CD4-positive, alpha-beta T cell (primary cell): ENCODE measurements around the gene TMBIM1. TPM values are rescaled to one million over a fixed set of nuclear protein-coding genes. Genes with fewer than 3 reads are reported as not detected.

Source experiments
- ATAC-seq: fragments of 200-7000 bp; cut with Tn5 transposase; one replicate; pipeline ENCODE4 v1.10.0; 2022; ENCODE audit warnings: mild to moderate bottlenecking; ENCODE audit not compliant: poor library complexity
- CTCF ChIA-PET: fragments of 350-600 bp; sonication (Branson Sonifier 250); formaldehyde crosslinking; loops from one replicate; lab custom pipeline; 2021; ENCODE audit warnings: antibody characterized with exemption, inconsistent platforms; lab: Charles Lee
- POLR2A ChIA-PET: fragments of 350-600 bp; sonication (Branson Sonifier 250); formaldehyde crosslinking; loops from one replicate; lab custom pipeline; 2021; ENCODE audit warnings: antibody characterized with exemption, inconsistent platforms; lab: Charles Lee
- DNase-seq, 14 experiments: peaks; one replicate each; pipeline ENCODE4 v3.0.0-alpha.2; 2013 to 2020; ENCODE audit warnings: mixed read lengths in 2 of 14
- H3K27ac ChIP-seq, 2 donors: one replicate each; pipeline versions ENCODE4 v1.5.1 to v1.7.0; 2013; ENCODE audit warnings: low read length in 2 of 2, low read depth in 1 of 2, mild to moderate bottlenecking in 1 of 2
- H3K27me3 ChIP-seq, 2 experiments: 1 replicate in 1 of 2; 2 replicates in 1 of 2; pipeline versions ENCODE4 v1.6.1 to v1.7.0; 2013; ENCODE audit warnings: low read length in 2 of 2, control low read depth in 1 of 2, mild to moderate bottlenecking in 1 of 2, moderate library complexity in 1 of 2; ENCODE audit not compliant: insufficient read depth in 2 of 2, control insufficient read depth in 1 of 2
- H3K36me3 ChIP-seq: one replicate; pipeline ENCODE4 v1.6.1; 2013; ENCODE audit warnings: low read length, control low read depth; ENCODE audit not compliant: insufficient read depth
- H3K4me1 ChIP-seq: one replicate; pipeline ENCODE4 v1.6.1; 2013; ENCODE audit warnings: low read length, control low read depth; ENCODE audit not compliant: insufficient read depth
- H3K4me3 ChIP-seq: one replicate; pipeline ENCODE4 v1.5.1; 2013; ENCODE audit warnings: mild to moderate bottlenecking, low read length, moderate library complexity
- H3K9me3 ChIP-seq, 2 experiments: 1 replicate in 1 of 2; 2 replicates in 1 of 2; pipeline versions ENCODE4 v1.6.1 to v1.7.0; 2013; ENCODE audit warnings: low read length in 2 of 2, mild to moderate bottlenecking in 2 of 2, control low read depth in 1 of 2, moderate library complexity in 1 of 2; ENCODE audit not compliant: control insufficient read depth in 1 of 2, insufficient read depth in 1 of 2
- H3K27ac Mint-ChIP-seq: one replicate; pipeline ENCODE4 v1.8.0; 2020; ENCODE audit warnings: mixed read lengths
- H3K27me3 Mint-ChIP-seq: one replicate; pipeline ENCODE4 v1.8.0; 2021; ENCODE audit warnings: mixed read lengths
- H3K36me3 Mint-ChIP-seq: one replicate; pipeline ENCODE4 v1.8.0; 2021; ENCODE audit warnings: low read depth, mixed read lengths
- H3K4me1 Mint-ChIP-seq: one replicate; pipeline ENCODE4 v1.8.0; 2021; ENCODE audit warnings: low read depth, mixed read lengths
- H3K4me3 Mint-ChIP-seq: one replicate; pipeline ENCODE4 v1.8.0; 2020; ENCODE audit warnings: mild to moderate bottlenecking, mixed read lengths
- H3K9me3 Mint-ChIP-seq: one replicate; pipeline ENCODE4 v1.8.0; 2020; ENCODE audit warnings: mixed read lengths
- intact Hi-C, 2 experiments: fragments of 100-400 bp; cut with DNase I in 1 of 2; cut with micrococcal nuclease in 1 of 2; formaldehyde crosslinking; loops; one replicate each; pipeline versions ENCODE4 v1.15.1 to v1.9.0; 2023 to 2025; cut with DNase I, micrococcal nuclease
- total RNA-seq, 174 experiments: library from RNA in 2 of 174; stranded (reverse) in 2 of 174; gene quantifications; one replicate each; pipeline ENCODE4 v1.2.3 and lab custom pipeline; 2021 to 2026
- TF ChIP-seq, protein P1 (sequence below): fragments of 200-600 bp; IDR thresholded peaks from one replicate; pipeline ENCODE4 v1.8.0; 2022; ENCODE audit warnings: antibody characterized with exemption, mild to moderate bottlenecking

Gene TMBIM1
- total RNA-seq, 2 experiments from 2014 or later = 99.2 to 102 TPM

DNA sequence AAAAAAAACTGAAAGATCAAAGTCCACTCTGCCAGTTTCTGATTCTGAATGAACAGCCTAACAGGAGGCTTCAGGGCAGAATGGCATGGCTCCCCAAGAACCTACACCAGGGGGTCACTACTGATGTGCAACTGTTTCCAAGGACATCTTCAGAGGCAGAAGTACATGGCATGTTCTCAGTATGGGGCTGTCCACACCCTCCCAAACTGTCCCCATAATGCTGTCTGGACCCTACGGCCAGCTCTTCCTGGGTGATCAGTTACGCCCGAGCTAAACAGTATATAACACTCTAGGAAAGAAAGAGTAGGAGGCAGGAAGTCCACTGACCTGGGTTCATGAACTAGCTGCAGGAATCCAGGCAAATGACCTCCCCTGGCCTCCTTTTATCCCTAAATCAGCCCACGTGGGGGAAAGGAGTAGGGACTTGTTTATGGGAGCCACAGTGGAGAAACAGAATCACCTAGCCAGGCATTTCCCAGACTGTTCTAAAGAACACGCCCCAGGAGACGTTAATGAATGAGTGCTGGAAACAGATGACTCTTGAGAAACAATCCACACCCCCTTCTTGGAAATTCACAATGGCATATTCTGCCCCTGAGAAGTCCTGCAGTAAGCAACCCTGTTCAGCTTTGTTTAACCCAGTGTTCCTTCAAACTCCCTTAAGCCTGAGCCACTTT, 2.5 kb downstream of the TMBIM1 start:
- ChIA-PET CTCF (interaction anchor here (0.9 to 6.3 kb wide), 5 partner anchors 12 to 117 kb away, joined by 3 to 68 read pairs (median 5); partner anchors contain the start of genes AAMP and PNKD), POLR2A (interaction anchor here (0.9 to 11.6 kb wide), 8 partner anchors 9 to 110 kb away, joined by 3 to 221 read pairs (median 4); partner anchors contain the start of genes AAMP, CATIP, CTDSP1 and PNKD)
- intact Hi-C loops = loop anchor here (1.0 to 10.0 kb wide), 4 partner anchors 17 to 355 kb away; partner anchors contain the start of genes CNOT9 (in 1 of the 2) and USP37 (in 1 of the 2)
- peaks cover 87% of the 10 kb centered on the region for H3K4me1 Mint-ChIP-seq
- TF ChIP-seq, protein P1, sequence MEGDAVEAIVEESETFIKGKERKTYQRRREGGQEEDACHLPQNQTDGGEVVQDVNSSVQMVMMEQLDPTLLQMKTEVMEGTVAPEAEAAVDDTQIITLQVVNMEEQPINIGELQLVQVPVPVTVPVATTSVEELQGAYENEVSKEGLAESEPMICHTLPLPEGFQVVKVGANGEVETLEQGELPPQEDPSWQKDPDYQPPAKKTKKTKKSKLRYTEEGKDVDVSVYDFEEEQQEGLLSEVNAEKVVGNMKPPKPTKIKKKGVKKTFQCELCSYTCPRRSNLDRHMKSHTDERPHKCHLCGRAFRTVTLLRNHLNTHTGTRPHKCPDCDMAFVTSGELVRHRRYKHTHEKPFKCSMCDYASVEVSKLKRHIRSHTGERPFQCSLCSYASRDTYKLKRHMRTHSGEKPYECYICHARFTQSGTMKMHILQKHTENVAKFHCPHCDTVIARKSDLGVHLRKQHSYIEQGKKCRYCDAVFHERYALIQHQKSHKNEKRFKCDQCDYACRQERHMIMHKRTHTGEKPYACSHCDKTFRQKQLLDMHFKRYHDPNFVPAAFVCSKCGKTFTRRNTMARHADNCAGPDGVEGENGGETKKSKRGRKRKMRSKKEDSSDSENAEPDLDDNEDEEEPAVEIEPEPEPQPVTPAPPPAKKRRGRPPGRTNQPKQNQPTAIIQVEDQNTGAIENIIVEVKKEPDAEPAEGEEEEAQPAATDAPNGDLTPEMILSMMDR = no peak
- peak overlapping the region; percentile 89 to 96 for H3K27ac ChIP-seq
- H3K9me3 Mint-ChIP-seq = no peaks in the 10 kb centered on the region
- H3K4me3 Mint-ChIP-seq = peak overlapping the region; percentile 95
- H3K27me3 Mint-ChIP-seq = no peaks in the 10 kb centered on the region
- H3K27ac Mint-ChIP-seq = peak overlapping the region; percentile 99
- peaks cover 34% of the 10 kb centered on the region for H3K36me3 Mint-ChIP-seq
- no peaks in the 10 kb centered on the region for H3K27me3 ChIP-seq
- H3K36me3 ChIP-seq = no peaks in the 10 kb centered on the region
- DNase-seq = peak in 1 of 14 experiments; percentile 31
- no peak for ATAC-seq
- peak overlapping the region; percentile 99 for H3K4me3 ChIP-seq
- H3K9me3 ChIP-seq = no peaks in the 10 kb centered on the region
- H3K4me1 ChIP-seq = peaks cover 94% of the 10 kb centered on the region

DNA sequence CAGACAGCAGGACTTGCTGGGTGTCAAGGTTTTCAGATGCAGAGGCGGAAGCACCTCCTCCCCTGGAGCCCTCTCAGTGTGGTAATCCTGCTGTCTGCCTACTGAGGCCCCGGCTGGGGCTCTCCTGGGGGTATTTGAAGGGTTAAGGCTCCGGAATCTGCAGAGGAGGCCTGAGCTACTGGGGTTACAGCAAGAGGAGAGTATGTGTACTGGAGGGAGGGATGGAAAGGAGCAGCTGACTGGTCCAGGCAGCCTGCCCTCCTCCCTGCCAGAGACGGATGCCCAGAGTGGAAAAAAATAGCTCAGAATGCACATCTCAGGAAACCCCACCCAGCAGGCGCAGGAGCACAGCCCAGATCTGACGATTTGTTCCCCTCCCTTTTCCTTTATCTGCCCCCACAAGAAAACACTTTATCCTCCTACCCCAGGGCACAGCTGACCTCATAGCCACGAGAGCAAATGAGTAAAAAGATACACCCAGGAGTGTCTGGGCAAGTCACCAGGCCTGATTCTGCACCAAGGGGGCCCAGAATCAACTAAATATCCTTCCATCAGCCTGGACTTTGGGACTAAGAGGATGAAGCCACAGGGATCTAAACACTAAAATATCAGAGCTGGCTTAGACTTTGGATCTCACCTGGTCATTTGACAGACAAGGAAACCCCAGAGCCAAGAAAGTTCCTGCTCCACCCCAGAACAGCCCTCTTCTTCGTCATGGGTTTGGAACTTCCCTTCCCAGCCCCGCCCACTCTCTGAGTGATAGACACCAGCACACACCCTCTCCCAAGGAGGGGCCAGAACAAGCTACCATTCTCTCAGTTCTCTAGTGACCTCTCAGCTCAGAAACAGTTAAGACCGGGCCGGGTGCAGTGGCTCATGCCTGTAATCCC, 5.5 kb downstream of the TMBIM1 start:
- peaks cover 19% of the 10 kb centered on the region for H3K36me3 ChIP-seq
- H3K4me3 Mint-ChIP-seq = peak overlapping the region; percentile 91
- peak overlapping the region; percentile 95 to 98 for H3K27ac ChIP-seq
- ChIA-PET POLR2A (interaction anchor here (0.6 to 11.6 kb wide), 24 partner anchors 9 to 1101 kb away, joined by 3 to 221 read pairs (median 4); partner anchors contain the start of genes AAMP, ARPC2, BCS1L and CATIP), CTCF (interaction anchor here (0.6 to 3.2 kb wide), 6 partner anchors 12 to 110 kb away, joined by 3 to 32 read pairs (median 7); partner anchors contain the start of genes AAMP and PNKD)
- H3K27me3 Mint-ChIP-seq = no peaks in the 10 kb centered on the region
- H3K4me1 Mint-ChIP-seq = peaks cover 94% of the 10 kb centered on the region
- H3K27me3 ChIP-seq = no peaks in the 10 kb centered on the region
- peaks cover 46% of the 10 kb centered on the region for H3K36me3 Mint-ChIP-seq
- peaks cover 100% of the 10 kb centered on the region for H3K4me1 ChIP-seq
- TF ChIP-seq, protein P1 = no peak
- intact Hi-C loops = loop anchor here in 1 of 2 experiments (10.0 kb wide), 1 partner anchor 358 kb away; no protein-coding TSS in a partner anchor
- H3K9me3 ChIP-seq = no peaks in the 10 kb centered on the region
- ATAC-seq (peak; percentile 58), DNase-seq (peak; percentile 49 to 96 (median 69))
- H3K9me3 Mint-ChIP-seq = no peaks in the 10 kb centered on the region
- H3K4me3 ChIP-seq = peak overlapping the region; percentile 56
- H3K27ac Mint-ChIP-seq = peak overlapping the region; percentile 99

DNA sequence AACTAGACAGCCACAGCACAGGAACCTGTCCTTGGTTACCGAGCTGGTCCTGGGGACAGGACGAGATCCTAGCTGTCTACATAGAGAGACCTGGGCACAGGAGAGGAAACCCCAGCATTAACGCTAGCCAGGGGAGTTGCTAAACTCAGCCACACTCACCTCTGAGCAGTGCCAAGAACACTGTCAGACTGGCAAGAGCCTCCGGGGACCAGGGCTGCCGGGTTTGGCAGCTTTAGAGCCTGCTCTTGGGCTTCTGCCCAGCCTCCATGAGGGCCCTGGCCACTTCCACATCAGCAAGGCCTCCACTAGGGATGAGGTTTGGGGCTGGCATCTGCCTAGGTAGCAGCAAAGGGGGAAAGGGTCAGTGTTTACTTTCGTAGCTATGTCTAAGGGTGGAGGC, 6.7 kb downstream of the TMBIM1 start:
- peaks cover 29% of the 10 kb centered on the region for H3K36me3 ChIP-seq

More for the DNA sequence above, 6.7 kb downstream of the TMBIM1 start:
- ChIA-PET POLR2A (interaction anchor here (0.7 to 11.6 kb wide), 9 partner anchors 12 to 119 kb away, joined by 3 to 221 read pairs (median 6); partner anchors contain the start of genes AAMP, CATIP, CTDSP1 and PNKD), CTCF (interaction anchor here (0.7 to 3.2 kb wide), 6 partner anchors 10 to 111 kb away, joined by 3 to 32 read pairs (median 7); partner anchors contain the start of genes AAMP and PNKD)
- H3K4me3 ChIP-seq = peak overlapping the region; percentile 56
- Mint-ChIP-seq H3K4me3 (peak overlapping the region; percentile 91), H3K9me3 (no peaks in the 10 kb centered on the region), H3K27me3 (no peaks in the 10 kb centered on the region), H3K36me3 (peaks cover 41% of the 10 kb centered on the region), H3K27ac (peak overlapping the region; percentile 99), H3K4me1 (peaks cover 86% of the 10 kb centered on the region)
- H3K27ac ChIP-seq = peak overlapping the region; percentile 95 to 98
- TF ChIP-seq, protein P1 = no peak
- peak in 2 of 14 experiments; percentile 23 to 48 for DNase-seq
- ATAC-seq = no peak
- H3K27me3 ChIP-seq = no peaks in the 10 kb centered on the region
- intact Hi-C loops = loop anchor here in 1 of 2 experiments (1.0 to 10.0 kb wide), 2 partner anchors 10 to 359 kb away; no protein-coding TSS in a partner anchor
- no peaks in the 10 kb centered on the region for H3K9me3 ChIP-seq
- peaks cover 89% of the 10 kb centered on the region for H3K4me1 ChIP-seq
